GM12878 (cell line): ENCODE measurements around the gene SPHK1. TPM values are rescaled to one million over a fixed set of nuclear protein-coding genes. Genes with fewer than 3 reads are reported as not detected.

Experiments used
- BMI1 ChIP-seq: fragments of 450-650 bp; IDR thresholded peaks from 2 replicates; pipeline ENCODE4 v1.6.1; 2016; ENCODE audit warnings: mild to moderate bottlenecking, moderate library complexity, borderline replicate concordance
- CBX3 ChIP-seq: fragments of 200-600 bp; sonication (generic); IDR thresholded peaks from 2 replicates; pipeline ENCODE4 v1.6.1; 2016; ENCODE audit warnings: low read depth, borderline replicate concordance
- CTCF ChIP-seq, 3 experiments: IDR thresholded peaks in 2 of 3; conservative IDR thresholded peaks in 1 of 3; 2 replicates each; pipeline ENCODE4 v1.5.1; 2011; ENCODE audit warnings: low read depth in 3 of 3, low read length in 3 of 3, mild to moderate bottlenecking in 3 of 3, control low read depth in 2 of 3, moderate library complexity in 2 of 3, inconsistent platforms in 1 of 3, mixed read lengths in 1 of 3; ENCODE audit not compliant: control insufficient read depth in 2 of 3, insufficient read depth in 1 of 3; ENCODE audit errors: extremely low read depth in 1 of 3
- DPF2 ChIP-seq: fragments of 450-650 bp; IDR thresholded peaks from 2 replicates; pipeline ENCODE4 v1.6.1; 2017; ENCODE audit warnings: mild to moderate bottlenecking
- HDAC2 ChIP-seq: fragments of 200-600 bp; sonication (generic); IDR thresholded peaks from 2 replicates; pipeline ENCODE4 v1.6.1; 2017
- KAT2A ChIP-seq: conservative IDR thresholded peaks from 2 replicates; pipeline ENCODE4 v1.6.1; 2011; ENCODE audit warnings: low read depth, low read length; ENCODE audit not compliant: control insufficient read depth
- MTA2 ChIP-seq: fragments of 450-650 bp; IDR thresholded peaks from 2 replicates; pipeline ENCODE4 v1.6.1; 2016; ENCODE audit warnings: low read depth, mild to moderate bottlenecking, moderate library complexity
- NFYA ChIP-seq: IDR thresholded peaks from 2 replicates; pipeline ENCODE4 v1.6.1; 2011; ENCODE audit warnings: low read depth, mild to moderate bottlenecking, low read length, improper control_type of control experiment, borderline replicate concordance
- POU2F2 ChIP-seq: IDR thresholded peaks from 3 replicates; pipeline ENCODE4 v1.6.1; 2011; ENCODE audit warnings: low read depth, mild to moderate bottlenecking, low read length, borderline replicate concordance
- RB1 ChIP-seq: fragments of 450-650 bp; formaldehyde crosslinking; IDR thresholded peaks from 2 replicates; pipeline ENCODE4 v1.6.1; 2017; ENCODE audit warnings: mild to moderate bottlenecking, borderline replicate concordance
- SIX5 ChIP-seq: IDR thresholded peaks from 2 replicates; pipeline ENCODE4 v1.6.1; 2011; ENCODE audit warnings: mild to moderate bottlenecking, low read depth, low read length, moderate library complexity; ENCODE audit not compliant: severe bottlenecking
- ZNF217 ChIP-seq: fragments of 450-650 bp; IDR thresholded peaks from 2 replicates; pipeline ENCODE4 v1.6.1; 2017; ENCODE audit warnings: antibody characterized with exemption, mild to moderate bottlenecking
- ZZZ3 ChIP-seq: IDR thresholded peaks from 2 replicates; pipeline ENCODE4 v1.6.1; 2011; ENCODE audit warnings: low read depth; ENCODE audit not compliant: control insufficient read depth, insufficient read length
- polyA plus RNA-seq, 11 experiments: library from polyadenylated mRNA; depleted of rRNA in 4 of 11; unstranded in 6 of 11; stranded (reverse) in 5 of 11; fragments of >200 nt; fragmentation: Nextera tagmentation in 4 of 11; fragmentation: Illumina TruSeq in 1 of 11; extraction: Ambion mirVana in 4 of 11; extraction: Trizol in 1 of 11; gene quantifications; 1 replicate in 1 of 11; 2 replicates in 10 of 11; pipeline versions ENCODE4 v1.2.1 to v1.2.3, GENCODE V29; 2011 to 2016; ENCODE audit warnings: inconsistent platforms in 2 of 11, missing spikeins in 2 of 11, low read depth in 1 of 11
- total RNA-seq, 4 experiments: library from RNA; depleted of rRNA in 3 of 4; stranded (reverse); fragments of >200 nt in 3 of 4; fragmentation: Illumina TruSeq in 1 of 4; extraction: Trizol in 1 of 4; gene quantifications; 2 replicates each; pipeline versions ENCODE4 v1.2.1 to v1.2.3, GENCODE V29; 2013 to 2021
- TF ChIP-seq, protein P1 (sequence below): fragments of 450-650 bp; IDR thresholded peaks from 2 replicates; pipeline ENCODE4 v1.6.1; 2016; ENCODE audit warnings: mild to moderate bottlenecking
- TF ChIP-seq, protein P2 (sequence below): IDR thresholded peaks from 2 replicates; pipeline ENCODE4 v1.6.1; 2012; ENCODE audit warnings: low read length, inconsistent platforms
- TF ChIP-seq, protein P3 (sequence below): IDR thresholded peaks from 2 replicates; pipeline ENCODE4 v1.6.1; 2012; ENCODE audit warnings: low read depth, low read length, improper control_type of control experiment
- TF ChIP-seq, protein P4 (sequence below): fragments of 450-650 bp; IDR thresholded peaks from 2 replicates; pipeline ENCODE4 v1.6.1; 2016; ENCODE audit warnings: mild to moderate bottlenecking
- TF ChIP-seq, protein P5 (sequence below): IDR thresholded peaks from 2 replicates; pipeline ENCODE4 v1.6.1; 2011; ENCODE audit warnings: mild to moderate bottlenecking, low read depth, low read length, moderate library complexity; ENCODE audit not compliant: insufficient replicate concordance

Gene SPHK1
- total and polyA plus RNA-seq, 10 of the 15 experiments (the other 5 are each of a cell fraction or from before 2014, with no cell fraction given): 0.09 to 1.1 (median 0.36) TPM; not detected in 2

DNA sequence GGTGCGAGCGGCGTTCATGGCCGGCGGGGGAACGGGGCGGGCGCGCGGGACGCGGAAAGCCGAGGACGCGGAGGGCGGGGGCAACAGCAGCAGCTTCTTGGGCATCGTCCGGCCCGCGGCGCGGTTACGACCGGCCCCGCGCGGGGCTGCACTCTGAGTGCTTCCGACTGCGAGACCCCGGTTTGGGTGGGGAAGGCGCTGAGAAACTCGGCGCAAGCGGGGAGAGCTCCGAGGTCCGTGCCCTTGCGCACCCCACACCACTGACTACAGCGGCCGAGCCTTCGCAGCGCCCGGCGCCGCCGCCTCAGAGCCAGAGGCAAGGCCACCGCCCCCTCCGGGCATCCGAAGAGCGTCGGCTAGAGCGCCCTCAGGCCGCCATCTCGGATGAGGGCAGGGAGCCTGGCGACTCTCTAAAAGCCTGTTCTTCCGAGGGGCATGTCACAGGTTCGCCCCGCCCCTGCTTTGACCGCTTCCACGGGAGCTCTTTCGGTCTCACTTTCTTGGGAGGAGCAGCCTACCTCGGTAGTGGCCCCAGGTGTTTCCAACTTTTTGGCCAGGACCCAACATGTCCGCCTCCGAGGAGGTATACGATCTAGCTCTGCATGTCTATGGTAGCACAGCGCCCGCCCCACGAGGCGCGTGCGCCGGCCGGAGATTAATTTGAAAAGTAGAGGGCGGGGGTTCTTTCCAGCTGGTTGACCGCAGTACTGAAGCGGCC is 30.7 kb upstream of the SPHK1 start, which contains the start of gene PRPSAP1 (continued):
- TF ChIP-seq, protein P1, sequence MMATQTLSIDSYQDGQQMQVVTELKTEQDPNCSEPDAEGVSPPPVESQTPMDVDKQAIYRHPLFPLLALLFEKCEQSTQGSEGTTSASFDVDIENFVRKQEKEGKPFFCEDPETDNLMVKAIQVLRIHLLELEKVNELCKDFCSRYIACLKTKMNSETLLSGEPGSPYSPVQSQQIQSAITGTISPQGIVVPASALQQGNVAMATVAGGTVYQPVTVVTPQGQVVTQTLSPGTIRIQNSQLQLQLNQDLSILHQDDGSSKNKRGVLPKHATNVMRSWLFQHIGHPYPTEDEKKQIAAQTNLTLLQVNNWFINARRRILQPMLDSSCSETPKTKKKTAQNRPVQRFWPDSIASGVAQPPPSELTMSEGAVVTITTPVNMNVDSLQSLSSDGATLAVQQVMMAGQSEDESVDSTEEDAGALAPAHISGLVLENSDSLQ: 0 out of 2 replicates have a peak, but pooled peaks have one; percentile 46
- TF ChIP-seq MTA2 (peak; percentile 34), HDAC2 (no peak), ZNF217 (no peak), ZZZ3 (no peak), POU2F2 (no peak; the same call in 1 of the 3 replicates), BMI1 (no peak), NFYA (no peak), KAT2A (no peak), DPF2 (no peak), CBX3 (no peak), CTCF (IDR thresholded peaks at IDR 0.05 in 2 of 3, conservative IDR thresholded peaks at IDR 0.05 in 1 of 3; ENCODE audit: control insufficient read depth in 2 of 3, extremely low read depth in 1 of 3, insufficient read depth in 1 of 3, low read depth in 3 of 3, low read length in 3 of 3) (peak in 1 of 3 experiments; percentile 28; a peak in 1 of 6 replicates), SIX5 (peak; percentile 64), RB1 (peak; percentile 90)
- TF ChIP-seq, protein P2, sequence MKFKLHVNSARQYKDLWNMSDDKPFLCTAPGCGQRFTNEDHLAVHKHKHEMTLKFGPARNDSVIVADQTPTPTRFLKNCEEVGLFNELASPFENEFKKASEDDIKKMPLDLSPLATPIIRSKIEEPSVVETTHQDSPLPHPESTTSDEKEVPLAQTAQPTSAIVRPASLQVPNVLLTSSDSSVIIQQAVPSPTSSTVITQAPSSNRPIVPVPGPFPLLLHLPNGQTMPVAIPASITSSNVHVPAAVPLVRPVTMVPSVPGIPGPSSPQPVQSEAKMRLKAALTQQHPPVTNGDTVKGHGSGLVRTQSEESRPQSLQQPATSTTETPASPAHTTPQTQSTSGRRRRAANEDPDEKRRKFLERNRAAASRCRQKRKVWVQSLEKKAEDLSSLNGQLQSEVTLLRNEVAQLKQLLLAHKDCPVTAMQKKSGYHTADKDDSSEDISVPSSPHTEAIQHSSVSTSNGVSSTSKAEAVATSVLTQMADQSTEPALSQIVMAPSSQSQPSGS: no peak
- TF ChIP-seq, protein P3, sequence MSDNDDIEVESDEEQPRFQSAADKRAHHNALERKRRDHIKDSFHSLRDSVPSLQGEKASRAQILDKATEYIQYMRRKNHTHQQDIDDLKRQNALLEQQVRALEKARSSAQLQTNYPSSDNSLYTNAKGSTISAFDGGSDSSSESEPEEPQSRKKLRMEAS: no peak
- TF ChIP-seq, protein P4, sequence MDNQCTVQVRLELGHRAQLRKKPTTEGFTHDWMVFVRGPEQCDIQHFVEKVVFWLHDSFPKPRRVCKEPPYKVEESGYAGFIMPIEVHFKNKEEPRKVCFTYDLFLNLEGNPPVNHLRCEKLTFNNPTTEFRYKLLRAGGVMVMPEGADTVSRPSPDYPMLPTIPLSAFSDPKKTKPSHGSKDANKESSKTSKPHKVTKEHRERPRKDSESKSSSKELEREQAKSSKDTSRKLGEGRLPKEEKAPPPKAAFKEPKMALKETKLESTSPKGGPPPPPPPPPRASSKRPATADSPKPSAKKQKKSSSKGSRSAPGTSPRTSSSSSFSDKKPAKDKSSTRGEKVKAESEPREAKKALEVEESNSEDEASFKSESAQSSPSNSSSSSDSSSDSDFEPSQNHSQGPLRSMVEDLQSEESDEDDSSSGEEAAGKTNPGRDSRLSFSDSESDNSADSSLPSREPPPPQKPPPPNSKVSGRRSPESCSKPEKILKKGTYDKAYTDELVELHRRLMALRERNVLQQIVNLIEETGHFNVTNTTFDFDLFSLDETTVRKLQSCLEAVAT: peak; percentile 81
- TF ChIP-seq, protein P5, sequence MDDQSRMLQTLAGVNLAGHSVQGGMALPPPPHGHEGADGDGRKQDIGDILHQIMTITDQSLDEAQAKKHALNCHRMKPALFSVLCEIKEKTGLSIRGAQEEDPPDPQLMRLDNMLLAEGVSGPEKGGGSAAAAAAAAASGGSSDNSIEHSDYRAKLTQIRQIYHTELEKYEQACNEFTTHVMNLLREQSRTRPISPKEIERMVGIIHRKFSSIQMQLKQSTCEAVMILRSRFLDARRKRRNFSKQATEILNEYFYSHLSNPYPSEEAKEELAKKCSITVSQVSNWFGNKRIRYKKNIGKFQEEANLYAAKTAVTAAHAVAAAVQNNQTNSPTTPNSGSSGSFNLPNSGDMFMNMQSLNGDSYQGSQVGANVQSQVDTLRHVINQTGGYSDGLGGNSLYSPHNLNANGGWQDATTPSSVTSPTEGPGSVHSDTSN: peak; percentile 38
